DMS53 (cell line): ENCODE results near the gene ESYT1.

ENCODE experiments used
- DNase-seq: peaks from one replicate; lab custom pipeline; 2025; lab: John Stamatoyannopoulos, UW

The ESYT1 gene

GRCh38 chr12:56129206-56129941 lies 1.3 kb downstream of the ESYT1 start:
- peak; percentile 54 for DNase-seq

- DNase-seq = no peak
These were observed 2.0 kb downstream of the ESYT1 start for GRCh38 chr12:56129942-56130495.

GRCh38 chr12:56130876-56131275 lies 2.8 kb downstream of the ESYT1 start:
- DNase-seq = no peak

- DNase-seq = no peak
These were observed 6.8 kb downstream of the ESYT1 start for GRCh38 chr12:56134897-56135296.

- no peak for DNase-seq
These were observed 9.9 kb downstream of the ESYT1 start for GRCh38 chr12:56137853-56138571.

- DNase-seq = no peak
These were observed 14.1 kb downstream of the ESYT1 start for GRCh38 chr12:56141946-56142784.

GRCh38 chr12:56143217-56143616 lies 15.2 kb downstream of the ESYT1 start:
- DNase-seq = no peak

- no peak for DNase-seq
These were observed 15.8 kb downstream of the ESYT1 start for GRCh38 chr12:56143870-56144269.

GRCh38 chr12:56145217-56145616 lies 17.1 kb downstream of the ESYT1 start:
- no peak for DNase-seq

GRCh38 chr12:56146492-56147460 lies 18.7 kb downstream of the ESYT1 start:
- DNase-seq = no peak

GRCh38 chr12:56150563-56150962 lies 22.5 kb downstream of the ESYT1 start:
- DNase-seq = peak; percentile 38

GRCh38 chr12:56151672-56152131 lies 23.6 kb downstream of the ESYT1 start:
- DNase-seq = peak; percentile 92

- DNase-seq = peak; percentile 97
These were observed 24.2 kb downstream of the ESYT1 start, which contains the start of gene MYL6B for GRCh38 chr12:56152132-56152755. MYL6B (plus strand) TSS chr12:56152587; CDS start chr12:56153919, 1,332 bp downstream.

- DNase-seq = peak; percentile 43
These were observed 24.9 kb downstream of the ESYT1 start for GRCh38 chr12:56152756-56153677.

GRCh38 chr12:56153678-56154065 lies 25.6 kb downstream of the ESYT1 start:
- DNase-seq = no peak

GRCh38 chr12:56154246-56154771 lies 26.2 kb downstream of the ESYT1 start:
- DNase-seq = no peak

- DNase-seq = no peak
These were observed 26.8 kb downstream of the ESYT1 start for GRCh38 chr12:56154818-56155217.

- DNase-seq = no peak
These were observed 27.3 kb downstream of the ESYT1 start for GRCh38 chr12:56155256-56155845.
